Neuronal stem cell (in vitro differentiated cells): ENCODE data around the gene RMI2.

Experiments used
- DNase-seq: peaks from one replicate; pipeline ENCODE4 v3.0.0-alpha.2; 2013; ENCODE audit warnings: low spot score
- H2AFZ ChIP-seq: one replicate; pipeline ENCODE4 v1.6.1; 2013; ENCODE audit warnings: mild to moderate bottlenecking, low read length, inconsistent platforms
- H2AK5ac ChIP-seq: 2 replicates; pipeline ENCODE4 v1.6.1; 2013; ENCODE audit warnings: low read depth, mild to moderate bottlenecking, inconsistent platforms, low read length, moderate library complexity, mixed read lengths
- H2BK120ac ChIP-seq: 2 replicates; pipeline ENCODE4 v1.6.1; 2013; ENCODE audit warnings: low read depth, mild to moderate bottlenecking, inconsistent platforms, low read length, moderate library complexity, mixed read lengths
- H2BK12ac ChIP-seq: one replicate; pipeline ENCODE4 v1.6.1; 2013; ENCODE audit warnings: low read length, inconsistent platforms
- H2BK15ac ChIP-seq: 2 replicates; pipeline ENCODE4 v1.6.1; 2013; ENCODE audit warnings: mild to moderate bottlenecking, low read length, inconsistent platforms, mixed read lengths
- H2BK5ac ChIP-seq: one replicate; pipeline ENCODE4 v1.6.1; 2013; ENCODE audit warnings: inconsistent platforms, mild to moderate bottlenecking, low read length, moderate library complexity
- H3K14ac ChIP-seq: one replicate; pipeline ENCODE4 v1.6.1; 2013; ENCODE audit warnings: low read length, inconsistent platforms
- H3K18ac ChIP-seq: 2 replicates; pipeline ENCODE4 v1.6.1; 2013; ENCODE audit warnings: low read length, inconsistent platforms
- H3K23ac ChIP-seq: 2 replicates; pipeline ENCODE4 v1.6.1; 2013; ENCODE audit warnings: low read depth, mild to moderate bottlenecking, mixed read lengths, low read length, inconsistent platforms; ENCODE audit not compliant: poor library complexity
- H3K27ac ChIP-seq: replicated peaks from 3 replicates; pipeline ENCODE4 v1.5.1; 2013; ENCODE audit warnings: low read length, inconsistent platforms
- H3K27me3 ChIP-seq, 3 experiments: 2 replicates each; pipeline ENCODE4 v1.6.1; 2013; ENCODE audit warnings: low read length in 3 of 3, mild to moderate bottlenecking in 2 of 3, inconsistent platforms in 1 of 3, low read depth in 1 of 3, mixed read lengths in 1 of 3, moderate library complexity in 1 of 3; ENCODE audit not compliant: control insufficient read depth in 3 of 3, insufficient read depth in 3 of 3
- H3K36me3 ChIP-seq, 2 donors: replicated peaks in 1 of 2; 2 replicates each; pipeline ENCODE4 v1.6.1; 2013; ENCODE audit warnings: low read length in 2 of 2; ENCODE audit not compliant: control insufficient read depth in 2 of 2, insufficient read depth in 2 of 2
- H3K4ac ChIP-seq: 2 replicates; pipeline ENCODE4 v1.6.1; 2013; ENCODE audit warnings: inconsistent platforms, mild to moderate bottlenecking, low read length, moderate library complexity
- H3K4me1 ChIP-seq, 2 donors: 1 replicate in 1 of 2; 2 replicates in 1 of 2; pipeline ENCODE4 v1.6.1; 2013; ENCODE audit warnings: low read length in 2 of 2, low read depth in 1 of 2; ENCODE audit not compliant: control insufficient read depth in 2 of 2, insufficient read depth in 1 of 2
- H3K4me2 ChIP-seq: one replicate; pipeline ENCODE4 v1.6.1; 2013; ENCODE audit warnings: mild to moderate bottlenecking, low read length, inconsistent platforms; ENCODE audit not compliant: insufficient read depth, poor library complexity, severe bottlenecking
- H3K4me3 ChIP-seq, 2 donors: 2 replicates each; pipeline ENCODE4 v1.5.1; 2013; ENCODE audit warnings: low read length in 2 of 2, mild to moderate bottlenecking in 2 of 2, inconsistent platforms in 1 of 2, moderate library complexity in 1 of 2
- H3K79me1 ChIP-seq: one replicate; pipeline ENCODE4 v1.6.1; 2013; ENCODE audit warnings: low read depth, mild to moderate bottlenecking, inconsistent platforms, low read length, moderate library complexity
- H3K9ac ChIP-seq: one replicate; pipeline ENCODE4 v1.6.1; 2013; ENCODE audit warnings: mild to moderate bottlenecking, low read depth, low read length, inconsistent platforms; ENCODE audit not compliant: poor library complexity
- H3K9me3 ChIP-seq, 2 donors: replicated peaks in 1 of 2; 2 replicates each; pipeline versions ENCODE3 to v1.6.1; 2013; ENCODE audit warnings: low read length in 2 of 2, mild to moderate bottlenecking in 2 of 2, inconsistent platforms in 1 of 2, low read depth in 1 of 2, mixed read lengths in 1 of 2, moderate library complexity in 1 of 2; ENCODE audit not compliant: control insufficient read depth in 2 of 2, insufficient read depth in 1 of 2
- H4K8ac ChIP-seq: one replicate; pipeline ENCODE4 v1.6.1; 2013; ENCODE audit warnings: low read depth, mild to moderate bottlenecking, inconsistent platforms, low read length, moderate library complexity
- H4K91ac ChIP-seq: one replicate; pipeline ENCODE4 v1.6.1; 2013; ENCODE audit warnings: low read length, low read depth, mild to moderate bottlenecking, inconsistent platforms; ENCODE audit not compliant: poor library complexity
- WGBS, 2 donors: extraction: QIAGEN DNeasy Blood & Tissue Kit; methylation state at CpG; one replicate each; pipeline ENCODE4 v1.1.7; 2013; ENCODE audit warnings: missing lambda C conversion rate in 2 of 2, mixed read lengths in 1 of 2; ENCODE audit not compliant: insufficient read length in 2 of 2, insufficient replicate concordance in 1 of 2; ENCODE audit errors: extremely low coverage in 2 of 2; 5-methylcytosine and 5-hydroxymethylcytosine counted together

The RMI2 gene

DNA sequence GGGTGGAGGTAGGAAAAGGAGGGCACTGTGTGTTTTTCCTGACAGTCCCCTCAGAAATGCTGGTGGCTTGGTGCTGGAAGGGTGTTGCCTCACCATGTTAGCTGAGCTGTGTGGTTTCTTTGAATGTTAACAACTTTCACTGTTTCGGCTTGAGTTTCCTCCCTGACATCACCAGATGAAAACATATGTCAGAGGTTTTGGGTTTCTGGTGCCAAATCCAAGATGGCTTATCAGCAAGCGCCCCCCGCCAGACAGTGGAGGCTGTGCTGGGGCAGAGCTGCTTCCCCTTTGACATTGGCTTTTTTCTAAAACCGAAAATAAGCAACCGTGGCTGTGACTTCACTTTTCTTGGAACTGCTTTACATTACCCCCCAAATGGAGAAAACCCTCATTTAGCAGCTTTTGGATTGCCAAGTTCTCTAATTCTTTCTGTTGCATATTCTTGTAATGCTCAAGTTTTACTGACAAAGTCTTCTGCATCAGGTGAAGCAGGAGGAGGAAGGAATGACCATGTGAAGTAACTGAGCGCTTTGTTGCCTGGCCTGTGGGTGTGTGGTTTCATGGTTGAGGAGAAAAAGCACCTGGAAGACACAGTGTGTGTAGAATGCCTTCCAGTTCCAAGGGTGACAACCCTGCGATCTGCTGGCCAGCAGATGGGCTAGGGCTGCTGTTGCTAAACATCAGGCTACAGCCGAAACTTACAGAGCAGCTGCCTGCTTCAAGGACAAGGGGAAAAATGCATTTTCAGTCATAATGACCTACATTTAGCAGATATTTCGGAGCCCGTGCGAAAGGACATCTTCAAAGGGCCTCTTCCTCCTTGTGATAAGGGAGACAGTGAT, 9.7 kb downstream of the RMI2 start:
- no peak overlapping the region for H3K18ac ChIP-seq
- H3K9me3 ChIP-seq = peaks cover 2 to 8% of the 10 kb centered on the region in 2 donors
- no peak overlapping the region for H2AFZ ChIP-seq
- no CpG with 5 or more reads among the region's 11 CpGs for WGBS, 2 donors
- H3K4me3 ChIP-seq = peak overlapping the region in 1 of 2 donors; percentile 23
- H2AK5ac ChIP-seq = no peak overlapping the region
- H3K79me1 ChIP-seq = no peaks in the 10 kb centered on the region
- no peak overlapping the region for H2BK120ac ChIP-seq
- H3K9ac ChIP-seq = no peak overlapping the region
- no peak for DNase-seq
- H2BK5ac ChIP-seq = no peak overlapping the region
- H3K4me2 ChIP-seq = no peak overlapping the region
- H4K91ac ChIP-seq = no peak overlapping the region
- H2BK12ac ChIP-seq = no peak overlapping the region
- H3K36me3 ChIP-seq = peaks cover 2 to 47% of the 10 kb centered on the region in 2 donors
- H3K27me3 ChIP-seq = no peaks in the 10 kb centered on the region
- no peak overlapping the region for H3K14ac ChIP-seq
- peaks cover 0 to 8% of the 10 kb centered on the region in 2 donors for H3K4me1 ChIP-seq
- H3K4ac ChIP-seq = no peak overlapping the region
- H2BK15ac ChIP-seq = no peak overlapping the region
- H4K8ac ChIP-seq = no peak overlapping the region
- H3K23ac ChIP-seq = no peak overlapping the region
- H3K27ac ChIP-seq = no peak overlapping the region

DNA sequence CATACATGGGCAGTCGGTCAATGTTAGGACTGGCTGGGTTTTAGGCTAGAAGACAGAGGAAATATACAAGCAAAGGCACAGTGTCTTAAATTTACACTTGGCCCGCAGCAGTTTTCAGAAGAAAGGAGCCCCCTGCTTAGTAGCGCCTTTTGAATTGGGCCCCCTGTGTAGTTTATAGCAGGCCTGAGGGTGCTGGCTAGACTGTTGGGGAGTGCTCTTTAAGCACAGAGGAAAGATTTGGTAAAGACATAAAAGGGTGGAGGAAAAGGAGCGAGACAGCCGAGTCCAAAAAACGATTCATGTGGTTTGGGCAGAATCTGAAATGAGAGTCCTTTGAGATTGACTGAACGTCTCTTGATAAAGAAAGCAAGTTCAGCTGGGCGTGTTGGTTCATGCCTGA, 10.6 kb downstream of the RMI2 start:
- Histone ChIP-seq H3K4me3 (no peak overlapping the region), H2BK120ac (no peak overlapping the region), H3K18ac (no peak overlapping the region), H3K4me2 (no peak overlapping the region), H2AFZ (no peak overlapping the region), H3K27ac (no peak overlapping the region), H3K36me3 (peaks cover 2 to 44% of the 10 kb centered on the region in 2 donors), H3K27me3 (no peaks in the 10 kb centered on the region), H3K23ac (no peak overlapping the region), H3K4me1 (peaks cover 3 to 7% of the 10 kb centered on the region in 2 donors), H3K14ac (no peak overlapping the region), H3K9ac (no peak overlapping the region), H3K4ac (no peak overlapping the region), H2BK12ac (no peak overlapping the region), H4K91ac (no peak overlapping the region), H2AK5ac (no peak overlapping the region), H3K79me1 (no peaks in the 10 kb centered on the region), H2BK5ac (no peak overlapping the region), H2BK15ac (no peak overlapping the region), H4K8ac (no peak overlapping the region), H3K9me3 (peaks cover 2 to 8% of the 10 kb centered on the region in 2 donors)
- no peak for DNase-seq
- WGBS, 2 donors = no CpG with 5 or more reads among the region's 8 CpGs

DNA sequence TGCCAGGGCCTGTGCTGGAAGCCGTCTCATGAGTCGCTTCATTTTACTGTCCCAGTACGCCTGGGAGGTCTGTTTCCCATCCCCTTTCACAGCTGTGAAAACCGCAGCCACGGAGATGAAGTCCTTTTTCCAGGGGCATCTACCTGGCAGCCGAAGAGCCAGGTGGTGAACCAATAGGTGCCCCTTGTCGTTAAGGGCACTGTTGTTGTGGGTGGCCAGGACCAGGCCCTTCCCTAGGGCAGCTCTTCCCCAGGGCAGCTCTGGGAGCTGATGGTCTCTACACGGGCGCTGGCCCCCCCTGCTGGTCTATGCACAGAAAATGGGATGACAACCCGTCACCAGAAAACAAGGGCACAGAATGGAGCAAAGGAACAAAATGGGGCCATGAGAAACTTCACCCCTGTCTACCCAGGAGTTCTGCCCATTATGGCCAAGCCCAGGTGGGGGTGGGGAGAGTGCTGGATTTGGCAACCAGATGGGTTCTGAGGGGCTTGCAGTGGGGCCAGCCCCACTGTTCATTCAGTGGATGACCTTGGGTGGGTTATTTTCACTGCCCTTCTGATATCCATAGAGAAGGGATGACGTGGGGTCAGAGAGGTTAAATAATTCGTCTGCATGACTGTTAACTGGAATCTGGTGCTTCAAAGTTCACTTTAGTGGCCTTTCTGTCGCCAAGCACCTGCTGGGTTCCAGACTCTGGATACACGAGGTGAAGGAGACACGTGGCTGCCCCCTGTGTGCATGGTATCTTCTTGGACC, 11.5 kb downstream of the RMI2 start:
- Histone ChIP-seq H3K9me3 (peaks cover 2 to 8% of the 10 kb centered on the region in 2 donors), H2BK5ac (no peak overlapping the region), H3K4me1 (peaks cover 7 to 14% of the 10 kb centered on the region in 2 donors), H3K4me2 (no peak overlapping the region), H3K4me3 (no peak overlapping the region), H3K36me3 (peaks cover 2 to 35% of the 10 kb centered on the region in 2 donors), H2BK12ac (no peak overlapping the region), H3K9ac (no peak overlapping the region), H3K27ac (no peak overlapping the region), H4K8ac (no peak overlapping the region), H2BK15ac (no peak overlapping the region), H4K91ac (no peak overlapping the region), H3K27me3 (no peaks in the 10 kb centered on the region), H3K23ac (no peak overlapping the region), H3K4ac (no peak overlapping the region), H3K14ac (no peak overlapping the region), H3K79me1 (no peaks in the 10 kb centered on the region), H3K18ac (no peak overlapping the region), H2AK5ac (no peak overlapping the region), H2BK120ac (no peak overlapping the region), H2AFZ (no peak overlapping the region)
- peak; percentile 51 for DNase-seq
- no CpG with 5 or more reads among the region's 15 CpGs for WGBS, 2 donors

DNA sequence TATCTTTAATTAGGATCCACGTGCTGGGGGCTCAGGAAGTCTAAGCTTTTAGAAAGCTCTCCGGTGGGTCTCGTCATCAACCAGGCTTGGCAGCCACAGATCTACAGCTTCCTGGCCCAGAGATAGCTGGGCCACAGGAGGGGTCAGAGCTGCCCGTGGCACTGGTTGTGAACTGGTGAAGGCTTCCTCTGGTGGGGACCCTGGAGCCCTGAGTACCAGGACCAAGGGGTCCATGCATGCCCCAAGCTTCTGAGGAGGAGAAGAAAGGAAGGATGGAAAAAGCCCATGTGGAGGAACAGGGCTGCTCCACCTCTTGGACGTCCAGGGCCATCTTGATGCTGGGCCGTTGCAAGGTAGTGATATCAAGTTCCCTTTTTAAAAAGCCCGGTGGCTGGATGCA, 13.3 kb downstream of the RMI2 start:
- Histone ChIP-seq H4K91ac (no peak overlapping the region), H3K27me3 (no peaks in the 10 kb centered on the region), H3K4me2 (no peak overlapping the region), H2AK5ac (no peak overlapping the region), H3K4ac (no peak overlapping the region), H3K18ac (no peak overlapping the region), H2BK120ac (no peak overlapping the region), H2BK5ac (no peak overlapping the region), H3K9me3 (no peaks in the 10 kb centered on the region), H3K14ac (no peak overlapping the region), H4K8ac (no peak overlapping the region), H2BK15ac (no peak overlapping the region), H3K4me1 (peaks cover 7 to 28% of the 10 kb centered on the region in 2 donors), H3K79me1 (no peaks in the 10 kb centered on the region), H2BK12ac (no peak overlapping the region), H3K23ac (no peak overlapping the region), H3K4me3 (no peak overlapping the region), H3K9ac (no peak overlapping the region), H2AFZ (no peak overlapping the region), H3K36me3 (peaks cover 2 to 20% of the 10 kb centered on the region in 2 donors), H3K27ac (no peak overlapping the region)
- DNase-seq = no peak
- WGBS, 2 donors = no CpG with 5 or more reads among the region's 7 CpGs
